Measurements from ENCODE around the gene RGS12. TPM values are rescaled to one million over a fixed set of nuclear protein-coding genes. Genes with fewer than 3 reads are reported as not detected.

The RGS12 gene
- polyA plus RNA-seq, 1 donor: 36.4 TPM

DNA sequence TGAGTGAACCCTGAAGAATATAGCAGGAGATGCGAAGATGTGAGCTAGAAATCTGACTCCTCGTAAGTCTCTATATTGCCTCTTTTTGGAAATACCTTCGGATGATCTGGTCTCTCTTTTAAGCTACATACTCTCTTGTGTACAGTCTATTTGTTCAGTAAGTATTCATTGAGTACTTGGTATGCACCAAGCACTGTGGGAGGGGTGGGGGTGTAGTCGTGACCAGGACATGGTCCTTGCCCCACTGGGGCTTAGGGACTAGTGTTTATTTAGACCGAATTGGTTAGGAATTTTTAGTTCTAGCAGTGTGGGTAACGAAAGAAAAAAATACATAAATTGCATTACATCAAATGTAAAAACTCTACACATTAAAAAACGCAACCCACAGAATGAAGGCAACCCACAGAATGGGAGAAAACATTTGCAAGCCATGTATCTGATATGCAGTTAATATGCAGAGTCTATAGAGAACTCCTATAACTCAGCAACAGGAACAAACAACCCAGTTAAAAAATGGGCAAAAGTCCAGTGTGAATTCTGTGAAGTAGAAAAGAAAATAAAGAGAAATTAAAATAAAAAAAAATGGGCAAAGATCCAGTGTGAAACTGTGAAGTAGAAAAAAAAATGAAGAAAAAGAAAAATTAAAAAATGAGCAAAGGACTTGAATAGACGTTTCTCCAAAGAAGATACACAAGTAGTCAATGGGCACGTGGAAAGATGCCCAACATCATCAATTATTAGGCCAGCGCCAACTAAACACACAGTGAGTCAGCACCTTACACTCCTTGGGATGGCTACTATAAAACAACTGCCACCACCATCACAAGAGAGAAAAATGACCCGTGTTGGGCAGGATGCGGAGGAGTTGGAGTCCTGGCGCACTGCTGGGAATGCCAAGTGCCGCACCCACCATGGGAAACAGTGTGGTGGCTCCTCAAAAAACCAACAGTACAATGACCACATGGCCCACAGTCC is 43.8 kb downstream of the RGS12 start:
- Histone ChIP-seq H3K27ac (ENCODE audit: low read length) (no peak overlapping the region), H3K27me3 (ENCODE audit: control insufficient read depth, insufficient read depth, low read length) (no peaks in the 10 kb centered on the region), H3K4me3 (ENCODE audit: low read length) (no peak overlapping the region), H3K4me1 (ENCODE audit: control insufficient read depth, insufficient read depth, low read length) (no peaks in the 10 kb centered on the region), H3K36me3 (ENCODE audit: control insufficient read depth, insufficient read depth, low read length) (no peaks in the 10 kb centered on the region), H3K9me3 (ENCODE audit: control insufficient read depth, low read depth, low read length) (no peaks in the 10 kb centered on the region)
- DNase-seq: no peak
- 100% methylated on average over 3 of the region's 14 CpGs for WGBS (ENCODE audit: insufficient coverage, low lambda C conversion rate)

DNA sequence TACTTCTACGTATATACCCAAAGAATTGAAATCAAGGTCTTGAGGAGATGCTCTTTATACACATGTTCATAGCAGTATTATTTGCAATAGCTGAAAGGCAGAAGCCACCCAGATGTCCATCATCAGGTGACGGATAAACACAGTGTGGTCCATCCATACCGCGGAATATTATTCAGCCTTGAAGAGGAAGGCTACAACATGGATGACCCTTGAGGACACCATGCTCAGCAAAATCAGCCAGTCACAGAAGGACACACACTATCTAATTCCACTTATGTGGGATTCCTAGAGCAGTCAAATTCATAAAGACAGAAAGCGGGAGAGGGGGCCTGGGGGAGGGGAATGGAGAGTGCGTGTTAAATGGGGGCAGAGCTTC is 44.5 kb downstream of the RGS12 start:
- no peak for DNase-seq
- H3K27ac ChIP-seq (ENCODE audit: low read length): no peak overlapping the region
- H3K9me3 ChIP-seq (ENCODE audit: control insufficient read depth, low read depth, low read length): no peaks in the 10 kb centered on the region
- no peaks in the 10 kb centered on the region for H3K27me3 ChIP-seq (ENCODE audit: control insufficient read depth, insufficient read depth, low read length)
- no CpG with 5 or more reads among the region's 6 CpGs for WGBS (ENCODE audit: insufficient coverage, low lambda C conversion rate)
- H3K36me3 ChIP-seq (ENCODE audit: control insufficient read depth, insufficient read depth, low read length): no peaks in the 10 kb centered on the region
- no peak overlapping the region for H3K4me3 ChIP-seq (ENCODE audit: low read length)
- no peaks in the 10 kb centered on the region for H3K4me1 ChIP-seq (ENCODE audit: control insufficient read depth, insufficient read depth, low read length)

DNA sequence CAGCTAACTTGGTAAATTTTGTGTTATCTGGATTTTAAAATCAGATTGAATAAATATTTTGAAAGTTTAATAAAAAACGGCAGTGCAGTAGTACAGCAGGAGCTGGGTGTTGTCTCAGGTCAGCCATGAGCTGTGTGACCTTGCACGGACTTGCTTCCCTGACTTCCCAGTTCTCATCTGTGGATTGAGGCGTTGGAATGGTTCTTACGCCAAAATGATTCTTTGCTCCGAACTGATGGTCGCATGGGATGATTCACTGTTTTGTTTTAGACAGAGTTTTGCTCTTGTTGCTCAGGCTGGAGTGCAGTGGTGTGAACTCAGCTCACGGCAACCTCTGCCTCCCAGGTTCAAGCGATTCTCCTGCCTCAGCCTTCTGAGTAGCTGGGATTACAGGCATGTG is 45.0 kb downstream of the RGS12 start:
- no peaks in the 10 kb centered on the region for H3K36me3 ChIP-seq (ENCODE audit: control insufficient read depth, insufficient read depth, low read length)
- H3K4me3 ChIP-seq (ENCODE audit: low read length): no peak overlapping the region
- no peak overlapping the region for H3K27ac ChIP-seq (ENCODE audit: low read length)
- H3K27me3 ChIP-seq (ENCODE audit: control insufficient read depth, insufficient read depth, low read length): no peaks in the 10 kb centered on the region
- no peaks in the 10 kb centered on the region for H3K4me1 ChIP-seq (ENCODE audit: control insufficient read depth, insufficient read depth, low read length)
- no peaks in the 10 kb centered on the region for H3K9me3 ChIP-seq (ENCODE audit: control insufficient read depth, low read depth, low read length)
- WGBS (ENCODE audit: insufficient coverage, low lambda C conversion rate): 100% methylated on average over 1 of the region's 8 CpGs
- DNase-seq: no peak

DNA sequence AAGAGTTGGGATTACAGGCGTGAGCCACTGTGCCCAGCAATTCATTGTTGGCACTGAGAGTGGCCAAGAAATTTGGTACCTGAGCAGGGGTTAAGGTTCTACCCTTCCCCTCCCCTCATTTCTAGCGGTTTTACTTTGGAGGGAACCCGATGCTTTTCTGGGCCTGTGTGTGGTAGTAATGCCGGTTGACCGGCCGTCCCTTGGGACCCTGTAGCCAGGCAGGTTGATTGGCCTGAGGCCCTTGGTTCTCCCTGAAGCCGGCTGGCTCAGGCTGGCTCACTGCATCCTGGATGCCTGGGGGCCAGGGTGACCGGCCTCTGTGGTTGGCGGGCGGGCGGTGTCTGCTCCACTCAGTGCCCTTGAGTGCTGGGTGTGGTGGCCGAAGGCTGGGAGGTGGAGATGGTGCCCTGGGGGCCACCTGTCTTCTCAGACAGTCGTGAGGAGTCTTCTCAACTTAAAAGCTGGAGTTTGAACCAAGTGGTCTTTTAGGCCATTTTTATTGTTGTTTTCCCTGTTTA is 45.6 kb downstream of the RGS12 start:
- peaks cover 1% of the 10 kb centered on the region for H3K36me3 ChIP-seq (ENCODE audit: control insufficient read depth, insufficient read depth, low read length)
- no CpG with 5 or more reads among the region's 13 CpGs for WGBS (ENCODE audit: insufficient coverage, low lambda C conversion rate)

DNA sequence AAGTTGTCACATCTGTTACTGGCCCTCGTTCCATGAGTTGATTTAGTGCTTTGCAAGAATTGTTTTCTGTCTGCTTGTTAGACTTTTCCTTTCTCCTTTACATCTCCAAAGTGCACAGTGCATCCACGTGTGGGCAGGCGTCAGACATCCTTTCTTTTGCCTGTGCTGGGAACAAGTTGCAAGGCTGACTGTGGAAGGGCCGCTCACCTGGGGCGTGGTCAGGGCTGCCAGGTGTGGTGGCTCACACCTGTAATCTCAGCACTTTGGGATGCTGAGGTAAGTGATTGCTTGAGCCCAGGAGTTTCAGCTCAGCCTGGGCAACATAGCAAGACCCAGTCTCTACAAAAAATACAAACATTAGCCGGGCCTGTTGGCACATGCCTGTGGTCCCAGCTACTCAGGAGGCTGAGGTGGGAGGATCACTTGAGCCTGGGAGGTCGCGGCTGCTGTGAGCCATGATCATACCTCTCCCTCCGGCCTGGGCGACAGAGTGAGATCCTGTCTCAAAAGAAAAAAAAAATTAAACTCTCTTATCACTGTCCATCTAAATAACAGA is 46.2 kb downstream of the RGS12 start:
- no peak overlapping the region for H3K27ac ChIP-seq (ENCODE audit: low read length)
- H3K27me3 ChIP-seq (ENCODE audit: control insufficient read depth, insufficient read depth, low read length): no peaks in the 10 kb centered on the region
- no peaks in the 10 kb centered on the region for H3K4me1 ChIP-seq (ENCODE audit: control insufficient read depth, insufficient read depth, low read length)
- no peaks in the 10 kb centered on the region for H3K9me3 ChIP-seq (ENCODE audit: control insufficient read depth, low read depth, low read length)
- H3K4me3 ChIP-seq (ENCODE audit: low read length): no peak overlapping the region
- WGBS (ENCODE audit: insufficient coverage, low lambda C conversion rate): no CpG with 5 or more reads among the region's 10 CpGs
- DNase-seq: no peak
- peaks cover 6% of the 10 kb centered on the region for H3K36me3 ChIP-seq (ENCODE audit: control insufficient read depth, insufficient read depth, low read length)

More for the DNA sequence above, 45.6 kb downstream of the RGS12 start:
- no peak overlapping the region for H3K4me3 ChIP-seq (ENCODE audit: low read length)
- H3K9me3 ChIP-seq (ENCODE audit: control insufficient read depth, low read depth, low read length): no peaks in the 10 kb centered on the region
- H3K27ac ChIP-seq (ENCODE audit: low read length): no peak overlapping the region
- no peaks in the 10 kb centered on the region for H3K4me1 ChIP-seq (ENCODE audit: control insufficient read depth, insufficient read depth, low read length)
- DNase-seq: no peak
- H3K27me3 ChIP-seq (ENCODE audit: control insufficient read depth, insufficient read depth, low read length): no peaks in the 10 kb centered on the region

DNA sequence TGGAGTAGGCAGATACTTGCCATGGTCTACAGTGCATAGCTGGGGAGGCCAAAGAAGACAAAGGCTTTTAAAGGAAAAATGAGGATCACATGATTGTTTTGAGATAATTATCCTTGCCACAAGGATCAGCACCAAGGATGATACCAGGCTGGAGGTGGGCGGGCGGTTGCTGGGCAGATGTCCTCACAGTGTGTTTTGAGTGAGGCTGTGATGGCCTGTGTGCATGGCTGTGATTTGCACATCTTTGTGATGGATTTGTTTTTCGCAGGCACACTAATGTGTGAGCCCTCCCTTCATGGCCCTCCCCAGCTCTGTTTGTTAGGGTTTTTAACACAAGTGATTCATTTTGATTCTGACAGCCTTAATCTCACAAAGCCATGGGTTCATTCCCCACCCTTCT is 46.8 kb downstream of the RGS12 start:
- no peak overlapping the region for H3K4me3 ChIP-seq (ENCODE audit: low read length)
- DNase-seq: no peak
- peaks cover 11% of the 10 kb centered on the region for H3K36me3 ChIP-seq (ENCODE audit: control insufficient read depth, insufficient read depth, low read length)
- H3K27ac ChIP-seq (ENCODE audit: low read length): no peak overlapping the region
- H3K9me3 ChIP-seq (ENCODE audit: control insufficient read depth, low read depth, low read length): no peaks in the 10 kb centered on the region
- no CpG with 5 or more reads among the region's 3 CpGs for WGBS (ENCODE audit: insufficient coverage, low lambda C conversion rate)
- H3K27me3 ChIP-seq (ENCODE audit: control insufficient read depth, insufficient read depth, low read length): no peaks in the 10 kb centered on the region
- no peaks in the 10 kb centered on the region for H3K4me1 ChIP-seq (ENCODE audit: control insufficient read depth, insufficient read depth, low read length)

DNA sequence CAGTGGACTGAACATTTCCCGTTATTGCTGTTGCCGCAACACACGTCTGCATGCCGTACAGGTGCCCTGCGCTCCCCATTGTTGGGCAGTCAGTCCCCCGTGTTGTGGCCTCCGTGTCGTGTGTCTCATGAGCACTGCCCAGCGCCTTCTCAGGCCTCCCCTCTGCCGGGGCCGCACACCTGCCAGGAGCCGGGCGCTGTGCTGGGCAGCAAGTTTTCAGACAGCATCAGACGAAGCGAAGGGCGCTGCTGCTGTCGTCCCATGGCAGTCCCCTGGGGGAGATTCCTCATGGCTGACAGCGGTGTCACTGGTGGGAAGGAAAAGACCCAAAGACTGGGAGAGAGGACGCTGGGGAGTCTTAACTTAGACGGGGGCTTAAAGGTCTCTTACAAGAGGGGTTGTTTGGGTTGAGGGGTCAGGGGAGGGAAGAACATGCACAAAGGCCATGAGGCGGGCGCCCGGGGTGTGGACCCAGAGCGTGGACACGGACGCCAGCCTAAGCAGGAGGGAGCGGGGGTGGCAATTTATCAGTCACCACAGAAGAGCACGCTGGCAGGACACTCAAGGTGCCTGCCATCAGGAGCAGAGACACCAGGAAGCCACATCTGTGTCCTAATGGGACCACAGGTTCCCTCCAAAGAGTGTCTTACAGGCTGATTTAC is 47.3 kb downstream of the RGS12 start:
- no peak overlapping the region for H3K27ac ChIP-seq (ENCODE audit: low read length)
- no CpG with 5 or more reads among the region's 28 CpGs for WGBS (ENCODE audit: insufficient coverage, low lambda C conversion rate)
- H3K27me3 ChIP-seq (ENCODE audit: control insufficient read depth, insufficient read depth, low read length): no peaks in the 10 kb centered on the region
- no peaks in the 10 kb centered on the region for H3K4me1 ChIP-seq (ENCODE audit: control insufficient read depth, insufficient read depth, low read length)
- no peak for DNase-seq
- no peaks in the 10 kb centered on the region for H3K9me3 ChIP-seq (ENCODE audit: control insufficient read depth, low read depth, low read length)
- peaks cover 11% of the 10 kb centered on the region for H3K36me3 ChIP-seq (ENCODE audit: control insufficient read depth, insufficient read depth, low read length)
- no peak overlapping the region for H3K4me3 ChIP-seq (ENCODE audit: low read length)

DNA sequence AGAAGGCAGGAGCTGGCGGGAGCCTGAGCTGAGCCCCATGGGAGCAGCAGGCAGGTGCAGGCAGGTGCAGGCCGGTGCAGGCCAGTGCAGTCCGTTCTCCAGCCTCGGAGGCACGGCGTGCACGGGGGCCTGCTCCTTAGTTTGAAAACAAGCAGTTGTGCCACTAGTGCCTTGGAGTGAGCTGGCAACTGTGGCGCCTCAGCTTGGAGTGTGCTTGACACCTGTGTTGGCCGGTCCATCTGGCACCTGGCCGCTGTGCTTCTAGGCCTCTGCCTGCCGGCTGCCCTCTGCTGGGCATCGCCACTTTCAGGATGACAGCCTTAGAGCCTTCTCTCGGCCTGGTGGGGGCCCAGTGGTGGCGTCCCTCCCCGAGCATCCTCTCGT is 47.9 kb downstream of the RGS12 start:
- no peak for DNase-seq
- H3K27ac ChIP-seq (ENCODE audit: low read length): no peak overlapping the region
- H3K9me3 ChIP-seq (ENCODE audit: control insufficient read depth, low read depth, low read length): no peaks in the 10 kb centered on the region
- no CpG with 5 or more reads among the region's 16 CpGs for WGBS (ENCODE audit: insufficient coverage, low lambda C conversion rate)
- no peaks in the 10 kb centered on the region for H3K4me1 ChIP-seq (ENCODE audit: control insufficient read depth, insufficient read depth, low read length)
- H3K27me3 ChIP-seq (ENCODE audit: control insufficient read depth, insufficient read depth, low read length): no peaks in the 10 kb centered on the region
- peaks cover 11% of the 10 kb centered on the region for H3K36me3 ChIP-seq (ENCODE audit: control insufficient read depth, insufficient read depth, low read length)
- no peak overlapping the region for H3K4me3 ChIP-seq (ENCODE audit: low read length)

DNA sequence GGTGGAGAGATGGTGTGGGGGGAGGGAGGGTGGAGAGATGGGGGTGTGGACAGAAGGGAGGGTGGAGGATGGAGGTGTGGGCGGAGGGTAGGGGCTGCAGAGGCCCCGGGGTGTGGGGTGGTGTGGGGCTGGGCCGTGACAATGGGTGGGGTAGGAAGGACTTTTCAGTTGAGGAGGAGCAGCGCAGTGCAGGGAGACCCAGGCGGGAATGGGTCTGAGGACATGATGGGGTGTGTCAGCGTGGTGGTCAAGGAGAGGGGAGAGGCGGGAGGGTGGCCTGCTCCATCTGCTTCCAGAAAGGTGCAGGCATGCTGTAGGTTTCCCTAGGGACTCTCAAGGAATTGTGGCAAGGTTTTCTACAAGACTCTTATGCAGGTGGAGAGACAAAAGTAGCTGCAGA is 48.9 kb downstream of the RGS12 start:
- H3K36me3 ChIP-seq (ENCODE audit: control insufficient read depth, insufficient read depth, low read length): peaks cover 11% of the 10 kb centered on the region
- no peaks in the 10 kb centered on the region for H3K4me1 ChIP-seq (ENCODE audit: control insufficient read depth, insufficient read depth, low read length)
- no peak overlapping the region for H3K27ac ChIP-seq (ENCODE audit: low read length)
- WGBS (ENCODE audit: insufficient coverage, low lambda C conversion rate): no CpG with 5 or more reads among the region's 7 CpGs
- no peak for DNase-seq
- no peak overlapping the region for H3K4me3 ChIP-seq (ENCODE audit: low read length)
- no peaks in the 10 kb centered on the region for H3K9me3 ChIP-seq (ENCODE audit: control insufficient read depth, low read depth, low read length)
- H3K27me3 ChIP-seq (ENCODE audit: control insufficient read depth, insufficient read depth, low read length): no peaks in the 10 kb centered on the region

DNA sequence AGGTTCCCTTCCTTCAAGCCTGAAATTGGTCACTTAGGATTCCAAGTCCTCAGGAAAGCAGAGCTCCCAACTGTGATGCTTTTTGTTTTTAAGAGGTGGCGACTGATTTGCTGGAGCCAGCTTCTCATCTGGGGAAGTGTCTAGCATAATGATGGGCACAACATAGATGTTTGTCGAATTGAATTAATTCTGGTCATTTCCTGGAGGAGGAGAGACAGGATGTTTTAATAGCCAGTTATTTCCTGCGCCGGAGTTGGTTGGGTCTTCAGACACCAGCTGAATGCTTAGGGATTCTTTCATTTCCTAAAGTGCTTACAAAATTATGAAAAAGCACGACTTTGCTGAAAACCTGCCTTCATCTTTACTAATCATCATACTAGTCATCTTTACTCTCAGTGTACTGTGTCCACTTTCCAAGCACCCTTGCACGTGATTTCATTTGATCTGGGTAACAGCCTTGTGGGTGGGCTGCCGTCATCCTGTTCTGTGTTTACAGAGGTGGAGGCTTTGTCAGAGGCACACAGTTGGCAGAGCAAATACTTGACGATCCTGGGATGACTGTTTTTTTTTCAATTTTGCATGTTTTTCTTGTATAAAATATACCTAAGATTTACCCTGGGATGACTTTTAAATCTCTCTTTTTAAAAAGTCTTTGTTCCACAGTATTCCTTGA is 49.5 kb downstream of the RGS12 start:
- no peak overlapping the region for H3K4me3 ChIP-seq (ENCODE audit: low read length)
- no peaks in the 10 kb centered on the region for H3K27me3 ChIP-seq (ENCODE audit: control insufficient read depth, insufficient read depth, low read length)
- H3K4me1 ChIP-seq (ENCODE audit: control insufficient read depth, insufficient read depth, low read length): no peaks in the 10 kb centered on the region
- peak in 1 of 2 donors; percentile 14 for DNase-seq
- peaks cover 11% of the 10 kb centered on the region for H3K36me3 ChIP-seq (ENCODE audit: control insufficient read depth, insufficient read depth, low read length)
- 20% methylated on average over 1 of the region's 8 CpGs for WGBS (ENCODE audit: insufficient coverage, low lambda C conversion rate)
- H3K27ac ChIP-seq (ENCODE audit: low read length): no peak overlapping the region
- no peaks in the 10 kb centered on the region for H3K9me3 ChIP-seq (ENCODE audit: control insufficient read depth, low read depth, low read length)
